ENCODE measurements around the gene LANCL3.

Gene LANCL3

DNA sequence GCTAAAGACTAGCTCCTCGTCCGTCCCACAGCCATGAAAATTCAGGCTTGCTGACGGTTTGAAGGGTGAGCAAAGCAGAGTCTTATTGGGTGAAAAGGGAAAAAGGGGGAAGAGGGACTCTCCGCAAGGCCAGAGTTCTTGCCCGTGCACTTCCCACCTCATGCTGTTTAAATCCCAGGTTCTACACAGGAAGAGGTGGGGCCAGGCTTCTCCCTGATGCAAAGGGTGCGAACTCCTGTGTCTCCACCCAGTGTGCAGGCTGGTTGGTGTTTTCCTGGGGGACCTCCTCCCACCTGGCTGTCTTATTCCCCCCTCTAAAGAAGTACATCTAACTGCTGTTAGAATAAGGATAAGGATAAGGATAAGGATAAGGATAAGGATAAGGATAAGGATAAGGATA, 18.0 kb upstream of the LANCL3 start:
- TF ChIP-seq CEBPB (IDR thresholded peaks at IDR 0.05) (no peak), CREB1 (IDR thresholded peaks at IDR 0.05; ENCODE audit: low read depth) (no peak), TEAD4 (IDR thresholded peaks at IDR 0.05) (no peak)

DNA sequence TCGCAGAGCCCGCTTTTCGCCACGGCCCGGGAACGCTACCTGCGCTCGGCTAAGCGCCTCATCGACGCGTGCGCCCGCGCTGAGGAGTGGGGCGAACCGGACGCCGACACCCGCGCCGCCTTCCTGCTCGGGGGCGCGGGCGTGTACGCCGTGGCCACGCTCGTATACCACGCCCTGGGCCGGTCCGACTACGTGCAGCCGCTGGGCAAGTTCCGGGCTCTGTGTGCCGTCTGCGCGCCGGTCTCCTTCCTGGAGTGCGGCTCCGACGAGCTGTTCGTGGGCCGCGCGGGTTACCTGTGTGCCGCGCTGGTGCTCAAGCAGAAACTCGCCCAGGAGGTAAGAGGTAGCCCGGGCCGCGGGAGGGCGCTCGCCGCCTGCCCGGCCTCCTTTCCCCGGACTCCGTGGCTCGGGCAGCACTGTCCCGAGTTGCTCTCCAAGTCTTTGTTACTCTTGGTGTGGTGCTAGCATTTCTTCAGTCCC, 687 bp downstream of the LANCL3 start:
- TF ChIP-seq RAD21 (IDR thresholded peaks at IDR 0.05; ENCODE audit: low read depth) = peak; percentile 60; the same call in 1 of the 2 replicates

DNA sequence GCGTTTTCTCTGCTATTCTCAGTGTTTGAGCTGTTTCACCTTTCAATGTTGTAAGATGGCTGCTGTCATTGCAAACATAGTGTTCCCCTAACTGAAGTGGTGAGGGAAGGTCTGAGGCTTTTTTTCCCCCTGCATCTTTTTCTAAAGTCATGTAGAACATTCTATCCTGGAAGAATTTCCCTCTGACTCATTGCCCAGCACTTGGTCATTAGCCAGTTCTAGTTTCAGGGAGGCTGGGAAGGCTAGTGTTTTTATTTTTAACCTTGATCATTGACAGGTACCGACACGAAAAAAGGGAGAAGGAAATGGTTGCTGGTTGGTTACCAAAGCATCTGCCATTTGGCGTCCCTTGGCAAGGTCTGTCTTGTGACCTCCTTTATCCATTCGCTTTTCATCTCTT, 6.6 kb downstream of the LANCL3 start:
- TF ChIP-seq RAD21 (IDR thresholded peaks at IDR 0.05; ENCODE audit: low read depth) (no peak), EP300 (IDR thresholded peaks at IDR 0.05; ENCODE audit: borderline replicate concordance) (no peak), TEAD4 (IDR thresholded peaks at IDR 0.05) (no peak), EGR1 (IDR thresholded peaks at IDR 0.05) (no peak), FOXM1 (IDR thresholded peaks at IDR 0.05; ENCODE audit: borderline replicate concordance, low read depth) (no peak), NFIC (IDR thresholded peaks at IDR 0.05) (no peak), CREB1 (IDR thresholded peaks at IDR 0.05; ENCODE audit: low read depth) (no peak), YY1 (IDR thresholded peaks at IDR 0.05; ENCODE audit: low read depth) (no peak), TAF1 (IDR thresholded peaks at IDR 0.05; ENCODE audit: low read depth) (no peak), CEBPB (IDR thresholded peaks at IDR 0.05) (no peak), TCF12 (IDR thresholded peaks at IDR 0.05; ENCODE audit: low read depth) (no peak), ZBTB7A (IDR thresholded peaks at IDR 0.05; ENCODE audit: low read depth) (no peak)
- TF ChIP-seq, protein P1, sequence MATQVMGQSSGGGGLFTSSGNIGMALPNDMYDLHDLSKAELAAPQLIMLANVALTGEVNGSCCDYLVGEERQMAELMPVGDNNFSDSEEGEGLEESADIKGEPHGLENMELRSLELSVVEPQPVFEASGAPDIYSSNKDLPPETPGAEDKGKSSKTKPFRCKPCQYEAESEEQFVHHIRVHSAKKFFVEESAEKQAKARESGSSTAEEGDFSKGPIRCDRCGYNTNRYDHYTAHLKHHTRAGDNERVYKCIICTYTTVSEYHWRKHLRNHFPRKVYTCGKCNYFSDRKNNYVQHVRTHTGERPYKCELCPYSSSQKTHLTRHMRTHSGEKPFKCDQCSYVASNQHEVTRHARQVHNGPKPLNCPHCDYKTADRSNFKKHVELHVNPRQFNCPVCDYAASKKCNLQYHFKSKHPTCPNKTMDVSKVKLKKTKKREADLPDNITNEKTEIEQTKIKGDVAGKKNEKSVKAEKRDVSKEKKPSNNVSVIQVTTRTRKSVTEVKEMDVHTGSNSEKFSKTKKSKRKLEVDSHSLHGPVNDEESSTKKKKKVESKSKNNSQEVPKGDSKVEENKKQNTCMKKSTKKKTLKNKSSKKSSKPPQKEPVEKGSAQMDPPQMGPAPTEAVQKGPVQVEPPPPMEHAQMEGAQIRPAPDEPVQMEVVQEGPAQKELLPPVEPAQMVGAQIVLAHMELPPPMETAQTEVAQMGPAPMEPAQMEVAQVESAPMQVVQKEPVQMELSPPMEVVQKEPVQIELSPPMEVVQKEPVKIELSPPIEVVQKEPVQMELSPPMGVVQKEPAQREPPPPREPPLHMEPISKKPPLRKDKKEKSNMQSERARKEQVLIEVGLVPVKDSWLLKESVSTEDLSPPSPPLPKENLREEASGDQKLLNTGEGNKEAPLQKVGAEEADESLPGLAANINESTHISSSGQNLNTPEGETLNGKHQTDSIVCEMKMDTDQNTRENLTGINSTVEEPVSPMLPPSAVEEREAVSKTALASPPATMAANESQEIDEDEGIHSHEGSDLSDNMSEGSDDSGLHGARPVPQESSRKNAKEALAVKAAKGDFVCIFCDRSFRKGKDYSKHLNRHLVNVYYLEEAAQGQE (IDR thresholded peaks at IDR 0.05; ENCODE audit: low read depth) = no peak
- TF ChIP-seq, protein P2, sequence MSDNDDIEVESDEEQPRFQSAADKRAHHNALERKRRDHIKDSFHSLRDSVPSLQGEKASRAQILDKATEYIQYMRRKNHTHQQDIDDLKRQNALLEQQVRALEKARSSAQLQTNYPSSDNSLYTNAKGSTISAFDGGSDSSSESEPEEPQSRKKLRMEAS (IDR thresholded peaks at IDR 0.05) = no peak
- TF ChIP-seq, protein P3, sequence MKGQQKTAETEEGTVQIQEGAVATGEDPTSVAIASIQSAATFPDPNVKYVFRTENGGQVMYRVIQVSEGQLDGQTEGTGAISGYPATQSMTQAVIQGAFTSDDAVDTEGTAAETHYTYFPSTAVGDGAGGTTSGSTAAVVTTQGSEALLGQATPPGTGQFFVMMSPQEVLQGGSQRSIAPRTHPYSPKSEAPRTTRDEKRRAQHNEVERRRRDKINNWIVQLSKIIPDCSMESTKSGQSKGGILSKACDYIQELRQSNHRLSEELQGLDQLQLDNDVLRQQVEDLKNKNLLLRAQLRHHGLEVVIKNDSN (IDR thresholded peaks at IDR 0.05) = no peak

DNA sequence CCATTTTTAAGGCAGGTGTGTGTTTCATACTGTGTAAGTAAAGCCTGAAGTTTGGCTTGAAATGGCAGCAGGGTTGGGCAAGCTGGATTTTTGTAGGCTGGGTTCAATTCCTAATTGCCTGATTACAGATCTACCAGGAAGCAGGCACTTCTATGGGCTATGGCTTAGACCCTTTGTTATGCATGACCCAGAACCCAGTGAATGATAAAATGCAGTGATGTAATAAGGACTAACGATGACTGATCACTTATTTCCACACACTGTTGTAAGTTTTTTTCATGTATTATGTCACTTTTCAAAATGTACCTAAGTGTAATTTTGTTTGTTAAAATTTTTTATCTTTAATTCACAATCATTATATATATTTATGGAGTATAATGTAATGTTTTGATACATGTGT, 8.6 kb downstream of the LANCL3 start:
- TF ChIP-seq, protein P2 (IDR thresholded peaks at IDR 0.05) = no peak
- no peak for TF ChIP-seq TAF1 (IDR thresholded peaks at IDR 0.05; ENCODE audit: low read depth)
- TF ChIP-seq, protein P3 (IDR thresholded peaks at IDR 0.05) = no peak

DNA sequence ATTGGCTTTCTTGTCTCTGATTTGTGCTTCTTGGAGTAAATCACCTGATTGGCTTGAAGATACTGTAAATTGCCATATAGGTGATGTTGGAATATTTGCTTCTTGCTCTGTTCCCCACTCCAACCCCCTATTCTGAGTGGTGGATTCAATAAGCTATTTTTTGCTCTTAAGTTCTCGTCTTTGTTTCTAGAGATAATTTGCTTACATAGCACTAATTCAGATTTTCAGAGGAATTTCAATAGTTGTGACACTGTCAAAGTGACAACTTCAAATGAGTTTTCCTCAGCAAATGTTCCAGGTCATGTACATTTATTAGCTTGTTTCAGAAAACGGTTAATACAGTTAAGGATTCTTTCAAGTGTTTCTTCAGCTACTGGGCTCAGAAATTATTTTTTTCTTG, 18.6 kb downstream of the LANCL3 start:
- TF ChIP-seq, protein P2 (IDR thresholded peaks at IDR 0.05) = no peak
- TF ChIP-seq TAF1 (IDR thresholded peaks at IDR 0.05; ENCODE audit: low read depth) = no peak
- no peak for TF ChIP-seq TCF12 (IDR thresholded peaks at IDR 0.05; ENCODE audit: low read depth)
- TF ChIP-seq NFIC (IDR thresholded peaks at IDR 0.05) = no peak
- TF ChIP-seq, protein P1 (IDR thresholded peaks at IDR 0.05; ENCODE audit: low read depth) = no peak
- TF ChIP-seq, protein P3 (IDR thresholded peaks at IDR 0.05) = no peak
- TF ChIP-seq ZBTB7A (IDR thresholded peaks at IDR 0.05; ENCODE audit: low read depth) = no peak
- no peak for TF ChIP-seq FOXM1 (IDR thresholded peaks at IDR 0.05; ENCODE audit: borderline replicate concordance, low read depth)
- TF ChIP-seq YY1 (IDR thresholded peaks at IDR 0.05; ENCODE audit: low read depth) = no peak
- TF ChIP-seq RAD21 (IDR thresholded peaks at IDR 0.05; ENCODE audit: low read depth) = no peak
- no peak for TF ChIP-seq EP300 (IDR thresholded peaks at IDR 0.05; ENCODE audit: borderline replicate concordance)
- TF ChIP-seq CEBPB (IDR thresholded peaks at IDR 0.05) = no peak
- TF ChIP-seq TEAD4 (IDR thresholded peaks at IDR 0.05) = no peak
- no peak for TF ChIP-seq EGR1 (IDR thresholded peaks at IDR 0.05)
- no peak for TF ChIP-seq CREB1 (IDR thresholded peaks at IDR 0.05; ENCODE audit: low read depth)

DNA sequence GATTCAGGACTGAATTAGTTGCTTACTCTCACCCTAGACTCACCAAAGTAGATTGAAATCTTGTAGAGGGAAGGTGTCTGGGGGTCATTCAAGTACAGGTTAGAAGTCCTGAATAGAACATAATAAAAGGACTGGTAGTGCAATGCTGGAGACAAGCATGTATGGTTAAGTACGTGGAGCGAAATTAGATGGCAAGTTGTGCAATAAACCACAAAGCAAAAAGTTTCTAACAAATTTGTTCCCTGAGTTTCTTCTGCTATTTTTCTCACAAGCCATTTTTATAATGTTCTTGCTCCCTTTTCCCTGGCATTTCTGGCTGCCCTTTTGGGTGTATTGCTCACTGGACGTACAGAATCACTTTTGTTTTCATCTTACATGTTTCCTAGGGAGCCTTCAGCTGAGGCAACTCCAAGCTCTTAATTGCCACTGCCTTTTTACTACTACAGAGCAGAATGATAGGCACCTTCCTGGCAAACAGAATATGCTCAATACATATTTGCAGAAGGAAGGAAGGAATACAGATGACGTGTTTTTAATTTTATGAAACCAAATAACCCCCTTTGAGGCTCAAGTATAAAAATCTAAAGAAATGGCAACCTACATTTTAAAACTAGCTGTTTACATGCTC, 23.4 kb downstream of the LANCL3 start:
- TF ChIP-seq RAD21 (IDR thresholded peaks at IDR 0.05; ENCODE audit: low read depth) = no peak
- TF ChIP-seq YY1 (IDR thresholded peaks at IDR 0.05; ENCODE audit: low read depth) = no peak
- TF ChIP-seq, protein P1 (IDR thresholded peaks at IDR 0.05; ENCODE audit: low read depth) = no peak

Measured in Ishikawa (cell line).